ENCODE data around the gene DAB1. TPM values are rescaled to one million over a fixed set of nuclear protein-coding genes. Genes with fewer than 3 reads are reported as not detected.

DAB1 gene
- polyA plus RNA-seq, 1 experiment, result 0.05 TPM

DNA sequence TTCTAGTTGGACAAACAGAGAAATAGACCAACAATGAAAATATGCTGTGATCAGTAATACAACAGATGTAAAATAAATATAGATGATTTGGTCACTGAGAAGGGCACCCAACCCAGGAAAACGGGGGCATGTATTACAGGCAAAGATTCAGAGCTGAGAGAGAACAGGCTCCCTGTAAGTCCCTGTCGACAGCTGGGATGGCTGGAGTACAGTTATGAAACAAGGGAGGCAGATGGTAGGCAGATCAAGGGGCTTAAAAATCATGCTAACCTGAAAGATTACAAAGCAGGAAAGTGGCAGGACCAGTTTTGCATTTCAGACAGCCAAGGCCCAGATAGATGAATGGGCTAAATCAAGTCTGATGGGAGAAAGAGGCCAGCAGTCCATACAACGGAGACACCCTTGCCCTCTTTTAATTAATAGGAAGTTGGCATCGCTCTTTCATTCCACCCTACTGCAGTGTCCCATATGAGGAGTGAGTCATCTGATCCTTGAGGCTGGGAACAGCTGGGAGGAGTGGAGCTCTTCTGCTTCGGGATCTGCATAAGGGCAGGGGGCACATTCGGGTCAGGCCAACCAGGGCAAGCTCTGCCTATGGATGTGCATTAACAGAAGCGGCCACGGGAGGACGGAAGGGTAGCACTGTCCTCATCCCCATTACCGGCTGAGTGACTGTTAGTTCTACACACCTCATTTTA, 171.1 kb downstream of the DAB1 start:
- DNase-seq (ENCODE audit: low read depth, low spot score), result no peak
- Histone ChIP-seq H3K9me3 (ENCODE audit: control insufficient read depth, insufficient read depth, low read length) (no peaks in the 10 kb centered on the region), H3K27ac (ENCODE audit: low read depth, low read length) (no peak overlapping the region), H3K4me3 (ENCODE audit: low read depth, low read length) (no peak overlapping the region), H3K27me3 (ENCODE audit: control insufficient read depth, insufficient read depth, low read length) (no peaks in the 10 kb centered on the region)
- ChIA-PET POLR2A (no interaction called here), CTCF (no interaction called here)
- TF ChIP-seq, protein P1, sequence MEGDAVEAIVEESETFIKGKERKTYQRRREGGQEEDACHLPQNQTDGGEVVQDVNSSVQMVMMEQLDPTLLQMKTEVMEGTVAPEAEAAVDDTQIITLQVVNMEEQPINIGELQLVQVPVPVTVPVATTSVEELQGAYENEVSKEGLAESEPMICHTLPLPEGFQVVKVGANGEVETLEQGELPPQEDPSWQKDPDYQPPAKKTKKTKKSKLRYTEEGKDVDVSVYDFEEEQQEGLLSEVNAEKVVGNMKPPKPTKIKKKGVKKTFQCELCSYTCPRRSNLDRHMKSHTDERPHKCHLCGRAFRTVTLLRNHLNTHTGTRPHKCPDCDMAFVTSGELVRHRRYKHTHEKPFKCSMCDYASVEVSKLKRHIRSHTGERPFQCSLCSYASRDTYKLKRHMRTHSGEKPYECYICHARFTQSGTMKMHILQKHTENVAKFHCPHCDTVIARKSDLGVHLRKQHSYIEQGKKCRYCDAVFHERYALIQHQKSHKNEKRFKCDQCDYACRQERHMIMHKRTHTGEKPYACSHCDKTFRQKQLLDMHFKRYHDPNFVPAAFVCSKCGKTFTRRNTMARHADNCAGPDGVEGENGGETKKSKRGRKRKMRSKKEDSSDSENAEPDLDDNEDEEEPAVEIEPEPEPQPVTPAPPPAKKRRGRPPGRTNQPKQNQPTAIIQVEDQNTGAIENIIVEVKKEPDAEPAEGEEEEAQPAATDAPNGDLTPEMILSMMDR (IDR thresholded peaks at IDR 0.05; ENCODE audit: low read depth, low read length), result no peak

DNA sequence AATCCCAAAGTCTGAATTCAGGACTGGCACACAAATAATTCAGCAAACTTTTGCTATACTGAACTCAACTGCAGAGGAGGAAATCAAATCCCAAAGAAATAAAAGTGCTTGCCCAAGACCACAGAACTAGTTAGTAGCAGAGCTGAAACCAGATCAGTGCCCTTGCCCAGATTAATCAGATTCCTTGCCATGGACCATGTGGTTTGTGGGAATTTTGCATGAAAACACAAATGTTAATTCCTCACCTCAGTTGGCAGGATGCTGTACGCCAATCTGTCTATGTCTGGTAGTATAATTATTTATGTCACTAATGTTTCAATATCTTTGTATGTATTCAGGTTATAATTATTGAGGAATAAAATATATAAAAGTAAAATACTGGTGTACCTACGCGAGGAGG, 173.8 kb downstream of the DAB1 start:
- H3K9me3 ChIP-seq (ENCODE audit: control insufficient read depth, insufficient read depth, low read length), result no peaks in the 10 kb centered on the region
- H3K4me3 ChIP-seq (ENCODE audit: low read depth, low read length), result no peak overlapping the region
- no peak for DNase-seq (ENCODE audit: low read depth, low spot score)
- ChIA-PET POLR2A (no interaction called here), CTCF (no interaction called here)
- H3K27ac ChIP-seq (ENCODE audit: low read depth, low read length), result no peak overlapping the region
- TF ChIP-seq, protein P1 (IDR thresholded peaks at IDR 0.05; ENCODE audit: low read depth, low read length), result no peak
- H3K27me3 ChIP-seq (ENCODE audit: control insufficient read depth, insufficient read depth, low read length), result no peaks in the 10 kb centered on the region

DNA sequence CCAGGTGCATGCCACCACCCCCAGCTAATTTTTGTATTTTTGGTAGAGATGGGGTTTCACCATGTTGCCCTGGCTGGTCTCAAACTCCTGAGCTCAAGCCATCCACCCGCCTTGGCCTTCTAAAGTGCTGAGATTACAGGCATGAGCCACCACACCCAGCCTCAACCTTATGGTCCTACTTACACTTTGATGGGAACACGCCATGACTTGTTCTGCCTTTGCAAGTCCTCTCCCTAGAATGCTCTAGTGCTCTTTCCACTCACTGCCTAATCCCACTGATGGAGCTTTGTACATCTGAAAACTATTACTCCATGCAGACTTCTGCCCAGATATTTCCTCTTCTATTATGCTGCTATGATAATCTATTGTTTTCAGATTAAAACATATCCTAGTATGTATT, 174.3 kb downstream of the DAB1 start:
- TF ChIP-seq, protein P1 (IDR thresholded peaks at IDR 0.05; ENCODE audit: low read depth, low read length), result no peak
- no peak for DNase-seq (ENCODE audit: low read depth, low spot score)
- Histone ChIP-seq H3K9me3 (ENCODE audit: control insufficient read depth, insufficient read depth, low read length) (no peaks in the 10 kb centered on the region), H3K27me3 (ENCODE audit: control insufficient read depth, insufficient read depth, low read length) (no peaks in the 10 kb centered on the region), H3K27ac (ENCODE audit: low read depth, low read length) (no peak overlapping the region), H3K4me3 (ENCODE audit: low read depth, low read length) (no peak overlapping the region)
- CTCF ChIA-PET, result no interaction called here
- POLR2A ChIA-PET, result no interaction called here

DNA sequence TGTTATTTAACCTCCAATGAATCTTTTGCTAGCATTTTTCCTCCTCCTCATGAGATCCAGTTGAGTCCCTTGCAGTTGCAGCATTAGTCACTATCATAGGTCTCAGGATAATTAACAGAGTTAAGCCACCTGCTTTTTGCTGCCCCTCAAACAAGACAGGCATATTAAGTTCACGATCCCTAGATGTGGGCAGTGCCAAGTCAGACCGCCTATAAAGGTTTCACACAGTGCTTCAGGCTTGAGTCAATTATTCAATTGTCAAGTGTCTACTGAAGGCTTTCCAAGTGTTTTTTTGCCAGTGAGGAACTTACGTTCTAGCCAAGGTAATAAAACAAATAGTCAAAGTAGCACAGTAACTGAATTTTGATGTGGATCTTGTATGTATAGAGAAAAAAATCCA, 175.0 kb downstream of the DAB1 start:
- Histone ChIP-seq H3K27me3 (ENCODE audit: control insufficient read depth, insufficient read depth, low read length) (no peaks in the 10 kb centered on the region), H3K4me3 (ENCODE audit: low read depth, low read length) (no peak overlapping the region), H3K9me3 (ENCODE audit: control insufficient read depth, insufficient read depth, low read length) (no peaks in the 10 kb centered on the region), H3K27ac (ENCODE audit: low read depth, low read length) (no peak overlapping the region)
- ChIA-PET CTCF (no interaction called here), POLR2A (no interaction called here)
- no peak for DNase-seq (ENCODE audit: low read depth, low spot score)
- TF ChIP-seq, protein P1 (IDR thresholded peaks at IDR 0.05; ENCODE audit: low read depth, low read length), result no peak

DNA sequence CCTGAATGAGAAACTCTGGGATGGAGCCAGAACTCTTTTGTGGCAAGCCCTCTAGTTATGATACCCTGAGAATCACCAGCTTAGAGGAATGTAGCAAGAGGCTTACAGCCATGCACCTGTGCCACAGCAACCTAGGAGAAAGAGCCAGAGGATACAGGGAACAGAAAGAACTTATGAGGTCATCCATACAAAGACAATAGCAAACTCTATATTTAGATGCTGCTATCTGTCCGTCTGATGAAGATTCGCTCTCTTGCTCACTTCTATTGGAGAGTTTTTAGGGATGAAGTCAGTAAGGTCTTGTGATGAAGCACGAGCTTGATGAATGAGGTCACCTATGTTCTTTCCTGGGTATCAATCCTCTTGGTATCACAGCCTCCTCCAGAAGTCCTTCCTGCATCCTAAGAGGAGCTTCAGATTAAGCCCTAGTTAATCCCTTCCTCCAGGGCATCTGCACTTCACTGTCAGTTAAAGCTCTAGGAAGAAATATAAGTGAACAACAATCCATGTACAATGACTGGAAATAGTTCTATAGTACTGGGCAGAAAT, 185.6 kb downstream of the DAB1 start:
- ChIA-PET POLR2A (no interaction called here), CTCF (no interaction called here)
- Histone ChIP-seq H3K9me3 (ENCODE audit: control insufficient read depth, insufficient read depth, low read length) (no peaks in the 10 kb centered on the region), H3K4me3 (ENCODE audit: low read depth, low read length) (no peak overlapping the region), H3K27me3 (ENCODE audit: control insufficient read depth, insufficient read depth, low read length) (no peaks in the 10 kb centered on the region), H3K27ac (ENCODE audit: low read depth, low read length) (no peak overlapping the region)
- DNase-seq (ENCODE audit: low read depth, low spot score), result no peak
- TF ChIP-seq, protein P1 (IDR thresholded peaks at IDR 0.05; ENCODE audit: low read depth, low read length), result no peak
